HG02981 (cell line): ENCODE measurements around the gene NETO2.

Source experiments
- ATAC-seq: cut with Tn5 transposase; IDR thresholded peaks from one replicate; pipeline ENCODE4 v1.9.1; 2021; ENCODE audit warnings: mild to moderate bottlenecking, moderate library complexity; ENCODE audit not compliant: unreplicated experiment

NETO2 gene

GRCh38 chr16:47047524-47048203 is 96.1 kb downstream of the NETO2 start:
- no peak for ATAC-seq

GRCh38 chr16:47046726-47047523 is 96.8 kb downstream of the NETO2 start:
- ATAC-seq = no peak

- ATAC-seq = no peak
These were observed 98.3 kb downstream of the NETO2 start for GRCh38 chr16:47045459-47045858.

- no peak for ATAC-seq
These were observed 98.7 kb downstream of the NETO2 start for GRCh38 chr16:47045023-47045422.

- ATAC-seq = no peak
These were observed 99.6 kb downstream of the NETO2 start for GRCh38 chr16:47043970-47044684.

- no peak for ATAC-seq
These were observed 100.5 kb downstream of the NETO2 start for GRCh38 chr16:47043200-47043599.

- peak; percentile 81 for ATAC-seq
These were observed 105.8 kb downstream of the NETO2 start for GRCh38 chr16:47037746-47038458.

- peak; percentile 33 for ATAC-seq
These were observed 106.4 kb downstream of the NETO2 start for GRCh38 chr16:47037396-47037745.

- ATAC-seq = no peak
These were observed 107.5 kb downstream of the NETO2 start for GRCh38 chr16:47036201-47036600.

- ATAC-seq = no peak
These were observed 108.3 kb downstream of the NETO2 start for GRCh38 chr16:47035436-47035835.

- ATAC-seq = no peak
These were observed 109.3 kb downstream of the NETO2 start for GRCh38 chr16:47034455-47034854.

- ATAC-seq = no peak
These were observed 110.6 kb downstream of the NETO2 start for GRCh38 chr16:47033176-47033575.

- no peak for ATAC-seq
These were observed 114.0 kb downstream of the NETO2 start for GRCh38 chr16:47029724-47030123.

GRCh38 chr16:47028767-47029377 is 114.9 kb downstream of the NETO2 start:
- no peak for ATAC-seq
